Neural progenitor cell (in vitro differentiated cells): ENCODE measurements around the gene ALS2CL.

Experiments
- EZH2 ChIP-seq: fragments of 200-600 bp; sonication (generic); IDR thresholded peaks from 2 replicates; pipeline ENCODE4 v1.6.1; 2017; ENCODE audit warnings: antibody characterized with exemption, mild to moderate bottlenecking, moderate library complexity
- EZH2phosphoT487 ChIP-seq: fragments of 200-600 bp; sonication (generic); IDR thresholded peaks from 2 replicates; pipeline ENCODE4 v1.6.1; 2017; ENCODE audit warnings: antibody characterized with exemption
- TF ChIP-seq, protein P1 (sequence below): fragments of 200-600 bp; sonication (generic); IDR thresholded peaks from 2 replicates; pipeline ENCODE4 v1.5.1; 2017; ENCODE audit warnings: antibody characterized with exemption, mild to moderate bottlenecking

DNA sequence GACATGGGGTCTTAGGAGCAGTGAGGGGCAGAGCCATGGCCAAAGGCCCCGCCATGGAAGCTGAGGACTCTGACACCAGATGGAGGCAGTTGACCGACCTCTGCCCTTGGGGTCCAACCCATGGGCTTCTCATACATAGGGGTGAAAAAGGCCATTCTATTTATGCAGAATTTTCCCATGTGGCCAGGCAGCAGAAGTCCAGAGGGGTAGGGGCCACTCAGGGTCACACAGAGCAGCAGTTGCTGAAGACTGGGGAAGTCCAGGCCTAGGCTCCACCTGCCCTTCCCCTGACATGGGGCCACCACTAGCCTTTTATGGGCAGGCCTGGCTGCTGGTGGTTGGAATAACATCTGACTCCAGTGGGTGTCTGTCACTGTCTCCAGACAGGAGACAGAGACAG, 17.8 kb upstream of the ALS2CL start:
- TF ChIP-seq, protein P1, sequence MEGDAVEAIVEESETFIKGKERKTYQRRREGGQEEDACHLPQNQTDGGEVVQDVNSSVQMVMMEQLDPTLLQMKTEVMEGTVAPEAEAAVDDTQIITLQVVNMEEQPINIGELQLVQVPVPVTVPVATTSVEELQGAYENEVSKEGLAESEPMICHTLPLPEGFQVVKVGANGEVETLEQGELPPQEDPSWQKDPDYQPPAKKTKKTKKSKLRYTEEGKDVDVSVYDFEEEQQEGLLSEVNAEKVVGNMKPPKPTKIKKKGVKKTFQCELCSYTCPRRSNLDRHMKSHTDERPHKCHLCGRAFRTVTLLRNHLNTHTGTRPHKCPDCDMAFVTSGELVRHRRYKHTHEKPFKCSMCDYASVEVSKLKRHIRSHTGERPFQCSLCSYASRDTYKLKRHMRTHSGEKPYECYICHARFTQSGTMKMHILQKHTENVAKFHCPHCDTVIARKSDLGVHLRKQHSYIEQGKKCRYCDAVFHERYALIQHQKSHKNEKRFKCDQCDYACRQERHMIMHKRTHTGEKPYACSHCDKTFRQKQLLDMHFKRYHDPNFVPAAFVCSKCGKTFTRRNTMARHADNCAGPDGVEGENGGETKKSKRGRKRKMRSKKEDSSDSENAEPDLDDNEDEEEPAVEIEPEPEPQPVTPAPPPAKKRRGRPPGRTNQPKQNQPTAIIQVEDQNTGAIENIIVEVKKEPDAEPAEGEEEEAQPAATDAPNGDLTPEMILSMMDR: no peak
- TF ChIP-seq EZH2 (no peak), EZH2phosphoT487 (no peak)
